Measurements from ENCODE around the gene ZKSCAN1. TPM values are rescaled to one million over a fixed set of nuclear protein-coding genes. Genes with fewer than 3 reads are reported as not detected.

The ZKSCAN1 gene
- total RNA-seq, 1 experiment from 2014 or later = 69.5 TPM

GRCh38 chr7:100080907-100081534 lies 65.6 kb downstream of the ZKSCAN1 start:
- H3K36me3 ChIP-seq (ENCODE audit: insufficient read depth, low read length, poor library complexity, severe bottlenecking) = peaks cover 40% of the 10 kb centered on the region
- intact Hi-C loops (cut with micrococcal nuclease; ENCODE audit: unreplicated experiment) = loop anchor here (5.0 kb wide), 1 partner anchor 84 kb away; no protein-coding TSS in a partner anchor
- peak overlapping the region; percentile 81 for H3K27ac ChIP-seq (ENCODE audit: low read depth, low read length, poor library complexity, severe bottlenecking)
- ChIA-PET CTCF (no interaction called here), POLR2A (ENCODE audit: low non-redundant PET) (no interaction called here)
- no peaks in the 10 kb centered on the region for H3K27me3 ChIP-seq (replicated peaks; ENCODE audit: insufficient read depth, low read depth, low read length, poor library complexity)
- peaks cover 8% of the 10 kb centered on the region for H3K4me1 ChIP-seq (ENCODE audit: insufficient read depth, low read length, poor library complexity, severe bottlenecking)
- no peak for TF ChIP-seq CTCF (conservative IDR thresholded peaks at IDR 0.05; ENCODE audit: low read depth, low read length)
- no peaks in the 10 kb centered on the region for H3K9me3 ChIP-seq (ENCODE audit: low read depth, low read length, poor library complexity, severe bottlenecking)
- TSS peak; percentile 71 for BruUV-seq (replicated peaks)
- H3K4me3 ChIP-seq (ENCODE audit: low read depth, low read length, poor library complexity, severe bottlenecking) = peak overlapping the region; percentile 73
- no peak for DNase-seq (ENCODE audit: low spot score)

- no peaks in the 10 kb centered on the region for H3K27me3 ChIP-seq (replicated peaks; ENCODE audit: insufficient read depth, low read depth, low read length, poor library complexity)
- peak within 1 kb of the TSS; percentile 73 for H3K4me3 ChIP-seq (ENCODE audit: low read depth, low read length, poor library complexity, severe bottlenecking)
- CTCF ChIA-PET = no interaction called here
- DNase-seq (ENCODE audit: low spot score) = peak; percentile 100
- TF ChIP-seq CTCF (conservative IDR thresholded peaks at IDR 0.05; ENCODE audit: low read depth, low read length) (peak; percentile 98), EZH2 (IDR thresholded peaks at IDR 0.05; ENCODE audit: borderline replicate concordance, low read depth, low read length, poor library complexity, severe bottlenecking) (no peak)
- POLR2A ChIA-PET (ENCODE audit: low non-redundant PET) = interaction anchor here (0.7 kb wide), 1 partner anchor 66 kb away, joined by 4 read pairs; no protein-coding TSS in a partner anchor
- H3K9me3 ChIP-seq (ENCODE audit: low read depth, low read length, poor library complexity, severe bottlenecking) = no peaks in the 10 kb centered on the region
- H3K27ac ChIP-seq (ENCODE audit: low read depth, low read length, poor library complexity, severe bottlenecking) = peak within 1 kb of the TSS; percentile 81
- H3K36me3 ChIP-seq (ENCODE audit: insufficient read depth, low read length, poor library complexity, severe bottlenecking) = peaks cover 34% of the 10 kb centered on the region
- intact Hi-C loops (cut with micrococcal nuclease; ENCODE audit: unreplicated experiment) = loop anchor here (5.0 kb wide), 1 partner anchor 84 kb away; no protein-coding TSS in a partner anchor
- no TSS peak for BruUV-seq (replicated peaks)
- peaks cover 12% of the 10 kb centered on the region for H3K4me1 ChIP-seq (ENCODE audit: insufficient read depth, low read length, poor library complexity, severe bottlenecking)
Measured at GRCh38 chr7:100081535-100082102, 66.2 kb downstream of the ZKSCAN1 start, which contains the start of gene ZNF3. TSS of gene ZNF3 (minus strand) at chr7:100081723. CDS start at chr7:100077357, 4,366 bp downstream.

GRCh38 chr7:100082978-100083377 lies 67.6 kb downstream of the ZKSCAN1 start:
- CTCF ChIA-PET = interaction anchor here (0.6 kb wide), 1 partner anchor 18 kb away, joined by 4 read pairs; the partner anchor contains the start of genes AP4M1 and MCM7
- peaks cover 25% of the 10 kb centered on the region for H3K4me1 ChIP-seq (ENCODE audit: insufficient read depth, low read length, poor library complexity, severe bottlenecking)
- DNase-seq (ENCODE audit: low spot score) = no peak
- H3K27me3 ChIP-seq (replicated peaks; ENCODE audit: insufficient read depth, low read depth, low read length, poor library complexity) = no peaks in the 10 kb centered on the region
- no peak overlapping the region for H3K4me3 ChIP-seq (ENCODE audit: low read depth, low read length, poor library complexity, severe bottlenecking)
- no peak overlapping the region for H3K27ac ChIP-seq (ENCODE audit: low read depth, low read length, poor library complexity, severe bottlenecking)
- no peaks in the 10 kb centered on the region for H3K9me3 ChIP-seq (ENCODE audit: low read depth, low read length, poor library complexity, severe bottlenecking)
- peaks cover 22% of the 10 kb centered on the region for H3K36me3 ChIP-seq (ENCODE audit: insufficient read depth, low read length, poor library complexity, severe bottlenecking)
- intact Hi-C loops (cut with micrococcal nuclease; ENCODE audit: unreplicated experiment) = loop anchor here (5.0 kb wide), 1 partner anchor 86 kb away; no protein-coding TSS in a partner anchor
- BruUV-seq (replicated peaks) = no TSS peak
- POLR2A ChIA-PET (ENCODE audit: low non-redundant PET) = interaction anchor here (0.6 kb wide), 1 partner anchor 262 kb away, joined by 11 read pairs; no protein-coding TSS in a partner anchor
- TF ChIP-seq EZH2 (IDR thresholded peaks at IDR 0.05; ENCODE audit: borderline replicate concordance, low read depth, low read length, poor library complexity, severe bottlenecking) = no peak
- no peak for TF ChIP-seq CTCF (conservative IDR thresholded peaks at IDR 0.05; ENCODE audit: low read depth, low read length)

Measured in A673 (cell line).